Smooth muscle cell (in vitro differentiated cells): ENCODE measurements around the gene LGALS8. TPM values are rescaled to one million over a fixed set of nuclear protein-coding genes. Genes with fewer than 3 reads are reported as not detected.
"Not testable (repeated sequence)": the region's sequence is repeated elsewhere in the genome, so short reads cannot be mapped to it uniquely, and the experiment has no call there.

Experiments used
- DNase-seq: peaks from one replicate; lab custom pipeline; 2025; ENCODE audit not compliant: unreplicated experiment; lab: John Stamatoyannopoulos, UW
- H2AFZ ChIP-seq: fragments of 200-600 bp; sonication (generic); 2 replicates; pipeline ENCODE4 v1.6.0; 2016; ENCODE audit warnings: antibody characterized with exemption, low read depth, mild to moderate bottlenecking
- H3F3A ChIP-seq: fragments of 200-600 bp; sonication (generic); 2 replicates; pipeline ENCODE4 v1.6.0; 2017; ENCODE audit warnings: antibody characterized with exemption, low read depth
- H3K27ac ChIP-seq: fragments of 200-600 bp; sonication (generic); 2 replicates; pipeline ENCODE4 v1.5.1; 2016; ENCODE audit warnings: low read depth, mild to moderate bottlenecking
- H3K27me3 ChIP-seq: fragments of 200-600 bp; sonication (generic); 2 replicates; pipeline ENCODE4 v1.6.1; 2016; ENCODE audit warnings: low read depth, mild to moderate bottlenecking
- H3K36me3 ChIP-seq: fragments of 200-600 bp; sonication (generic); 2 replicates; pipeline ENCODE4 v1.5.1; 2016; ENCODE audit warnings: low read depth
- H3K4me1 ChIP-seq: fragments of 200-600 bp; sonication (generic); 2 replicates; pipeline ENCODE4 v1.5.1; 2016; ENCODE audit warnings: low read depth
- H3K4me2 ChIP-seq: fragments of 200-600 bp; sonication (generic); 2 replicates; pipeline ENCODE4 v1.6.0; 2016; ENCODE audit warnings: mild to moderate bottlenecking
- H3K4me3 ChIP-seq: fragments of 200-600 bp; sonication (generic); 2 replicates; pipeline ENCODE4 v1.5.1; 2016; ENCODE audit warnings: mild to moderate bottlenecking
- H3K79me2 ChIP-seq: fragments of 200-600 bp; sonication (generic); 2 replicates; pipeline ENCODE4 v1.6.0; 2016; ENCODE audit warnings: low read depth, mild to moderate bottlenecking
- H3K9ac ChIP-seq: fragments of 200-600 bp; sonication (generic); 2 replicates; pipeline ENCODE4 v1.6.0; 2016; ENCODE audit warnings: low read depth
- H3K9me3 ChIP-seq: fragments of 200-600 bp; sonication (generic); replicated peaks from 2 replicates; pipeline ENCODE4 v1.5.1; 2016; ENCODE audit warnings: low read depth
- H4K20me1 ChIP-seq: fragments of 200-600 bp; sonication (generic); 2 replicates; pipeline ENCODE4 v1.6.0; 2016; ENCODE audit warnings: low read depth
- CTCF ChIP-seq: fragments of 200-600 bp; sonication (generic); IDR thresholded peaks from 2 replicates; pipeline ENCODE4 v1.5.1; 2017; ENCODE audit warnings: borderline replicate concordance, mild to moderate bottlenecking, antibody characterized with exemption; ENCODE audit not compliant: insufficient read depth, poor library complexity, severe bottlenecking
- WGBS: methylation state at CpG from one replicate; pipeline ENCODE4 v1.1.7; 2016; ENCODE audit warnings: low lambda C conversion rate; 5-methylcytosine and 5-hydroxymethylcytosine counted together
- polyA plus RNA-seq: library from polyadenylated mRNA; unstranded; fragments of >200 nt; fragmentation: Nextera tagmentation; extraction: Ambion mirVana; gene quantifications from 2 replicates; pipeline ENCODE4 v1.2.1, GENCODE V29; 2016
- total RNA-seq: library from RNA; depleted of rRNA; stranded (reverse); fragments of >200 nt; gene quantifications from 2 replicates; pipeline ENCODE4 v1.2.3, GENCODE V29; 2014

The LGALS8 gene
- total and polyA plus RNA-seq, 2 experiments from 2014 or later = 25.7 to 72.2 TPM

- TF ChIP-seq CTCF = no peak
- no peaks in the 10 kb centered on the region for H3F3A ChIP-seq
- no peaks in the 10 kb centered on the region for H3K79me2 ChIP-seq
- no peak overlapping the region for H3K4me3 ChIP-seq
- H3K9me3 ChIP-seq = no peaks in the 10 kb centered on the region
- no peak overlapping the region for H3K27ac ChIP-seq
- 94% methylated on average over 14 of the region's 14 CpGs for WGBS
- no peak overlapping the region for H3K9ac ChIP-seq
- H3K4me2 ChIP-seq = no peak overlapping the region
- no peak for DNase-seq
- no peaks in the 10 kb centered on the region for H4K20me1 ChIP-seq
- H3K36me3 ChIP-seq = no peaks in the 10 kb centered on the region
- H3K27me3 ChIP-seq = no peaks in the 10 kb centered on the region
- H3K4me1 ChIP-seq = no peaks in the 10 kb centered on the region
- no peak overlapping the region for H2AFZ ChIP-seq
Measured at GRCh38 chr1:236484310-236484971, 39.3 kb upstream of the LGALS8 start.

DNA sequence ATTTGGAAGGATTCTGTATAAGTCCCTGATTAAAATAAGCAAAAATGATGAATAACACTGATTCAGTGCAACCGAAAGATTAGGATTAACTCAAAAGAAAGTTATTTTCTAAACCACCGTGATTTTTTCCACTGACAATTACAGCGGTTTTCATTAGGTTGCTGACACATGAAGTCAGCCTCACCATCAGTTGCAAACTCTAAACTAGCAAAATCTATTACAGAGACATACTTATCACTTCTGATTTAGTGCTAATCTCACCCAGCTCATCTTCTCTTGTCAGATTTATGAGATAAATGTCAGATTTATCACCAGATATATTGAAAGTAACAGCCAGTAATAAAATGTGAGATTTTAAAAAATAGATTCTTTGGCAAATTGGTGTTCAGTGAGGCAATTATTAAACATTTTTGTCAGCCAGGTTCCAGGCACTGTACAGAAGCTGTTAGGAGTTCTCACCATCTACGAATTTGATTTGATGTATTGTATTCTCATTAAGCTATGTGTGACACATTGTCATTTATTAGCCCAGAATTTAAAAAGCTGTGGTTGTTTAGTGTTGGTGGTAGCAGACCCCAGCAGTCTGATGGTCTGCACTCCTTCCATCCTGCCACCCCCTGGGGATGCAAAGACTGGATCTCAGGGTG, 37.3 kb upstream of the LGALS8 start:
- H4K20me1 ChIP-seq = no peaks in the 10 kb centered on the region

DNA sequence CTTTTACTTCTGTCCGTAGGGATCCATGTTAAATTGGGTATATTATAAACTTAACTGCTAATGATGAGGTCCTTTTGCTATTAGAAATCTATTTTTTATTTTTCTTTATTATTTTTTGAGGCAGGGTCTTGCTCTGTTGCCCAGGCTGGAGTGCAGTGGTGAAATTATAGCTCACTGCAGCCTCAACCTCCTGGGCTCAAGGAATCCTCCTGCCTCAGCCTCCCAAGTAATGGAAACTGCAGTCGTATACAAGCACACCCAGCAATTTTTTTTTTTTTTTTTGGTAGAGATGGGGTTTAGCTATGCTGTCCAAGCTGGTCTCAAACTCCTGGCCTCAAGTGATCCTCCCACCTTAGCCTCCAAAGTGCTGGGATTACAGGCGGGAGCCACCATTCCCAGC, 34.6 kb upstream of the LGALS8 start:
- not testable (repeated sequence) for H3F3A ChIP-seq, H3K27me3 ChIP-seq, H3K36me3 ChIP-seq, H3K27ac ChIP-seq, H3K4me1 ChIP-seq, H3K4me3 ChIP-seq, DNase-seq, H3K9ac ChIP-seq, H2AFZ ChIP-seq, H4K20me1 ChIP-seq, H3K4me2 ChIP-seq, H3K9me3 ChIP-seq, H3K79me2 ChIP-seq
- 94% methylated on average over 3 of the region's 3 CpGs for WGBS

More for the DNA sequence above, 37.3 kb upstream of the LGALS8 start:
- H3K9me3 ChIP-seq = no peaks in the 10 kb centered on the region
- H3K4me3 ChIP-seq = no peak overlapping the region
- no peaks in the 10 kb centered on the region for H3K79me2 ChIP-seq
- H3K4me2 ChIP-seq = no peak overlapping the region
- H2AFZ ChIP-seq = no peak overlapping the region
- no peaks in the 10 kb centered on the region for H3K27me3 ChIP-seq
- no peaks in the 10 kb centered on the region for H3K4me1 ChIP-seq
- DNase-seq = no peak
- no peaks in the 10 kb centered on the region for H3K36me3 ChIP-seq
- no peak overlapping the region for H3K9ac ChIP-seq
- no peak overlapping the region for H3K27ac ChIP-seq
- 72% methylated on average over 4 of the region's 4 CpGs for WGBS
- H3F3A ChIP-seq = no peaks in the 10 kb centered on the region
- no peak for TF ChIP-seq CTCF

- Histone ChIP-seq H3K4me2 (no peak overlapping the region), H3K27me3 (no peaks in the 10 kb centered on the region), H3K9ac (no peak overlapping the region), H3K27ac (no peak overlapping the region), H3K79me2 (no peaks in the 10 kb centered on the region), H3F3A (no peaks in the 10 kb centered on the region), H3K9me3 (no peaks in the 10 kb centered on the region), H2AFZ (no peak overlapping the region), H3K36me3 (no peaks in the 10 kb centered on the region), H4K20me1 (no peaks in the 10 kb centered on the region), H3K4me3 (no peak overlapping the region), H3K4me1 (no peaks in the 10 kb centered on the region)
- DNase-seq = no peak
- TF ChIP-seq CTCF = peak; percentile 71
- WGBS = 42% methylated on average over 11 of the region's 11 CpGs
Measured at GRCh38 chr1:236489710-236490377, 33.9 kb upstream of the LGALS8 start.
